ENCODE measurements around the gene COPG1.

DNA sequence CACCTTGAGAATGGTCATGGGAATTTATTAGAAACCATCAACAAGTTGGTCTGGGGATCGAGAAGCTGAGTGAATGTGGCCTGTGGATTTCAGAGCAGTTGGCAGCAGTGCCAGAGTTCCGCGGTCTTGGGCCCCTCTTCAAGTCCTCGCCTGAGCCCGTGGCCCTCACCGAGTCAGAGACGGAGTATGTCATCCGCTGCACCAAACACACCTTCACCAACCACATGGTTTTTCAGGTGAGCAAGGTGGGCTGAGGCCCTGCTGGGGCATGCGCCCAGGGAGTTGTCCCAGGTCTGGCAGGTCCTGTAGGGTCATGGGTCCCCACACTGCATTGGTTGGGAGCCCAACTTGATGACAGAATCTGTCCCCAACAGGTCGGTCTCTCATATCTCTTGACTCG lies 22.3 kb downstream of the COPG1 start:
- TF ChIP-seq POLR2A (IDR thresholded peaks at IDR 0.05) = no peak
- no peak for TF ChIP-seq POLR2AphosphoS5 (IDR thresholded peaks at IDR 0.05)
- TF ChIP-seq, protein P1, sequence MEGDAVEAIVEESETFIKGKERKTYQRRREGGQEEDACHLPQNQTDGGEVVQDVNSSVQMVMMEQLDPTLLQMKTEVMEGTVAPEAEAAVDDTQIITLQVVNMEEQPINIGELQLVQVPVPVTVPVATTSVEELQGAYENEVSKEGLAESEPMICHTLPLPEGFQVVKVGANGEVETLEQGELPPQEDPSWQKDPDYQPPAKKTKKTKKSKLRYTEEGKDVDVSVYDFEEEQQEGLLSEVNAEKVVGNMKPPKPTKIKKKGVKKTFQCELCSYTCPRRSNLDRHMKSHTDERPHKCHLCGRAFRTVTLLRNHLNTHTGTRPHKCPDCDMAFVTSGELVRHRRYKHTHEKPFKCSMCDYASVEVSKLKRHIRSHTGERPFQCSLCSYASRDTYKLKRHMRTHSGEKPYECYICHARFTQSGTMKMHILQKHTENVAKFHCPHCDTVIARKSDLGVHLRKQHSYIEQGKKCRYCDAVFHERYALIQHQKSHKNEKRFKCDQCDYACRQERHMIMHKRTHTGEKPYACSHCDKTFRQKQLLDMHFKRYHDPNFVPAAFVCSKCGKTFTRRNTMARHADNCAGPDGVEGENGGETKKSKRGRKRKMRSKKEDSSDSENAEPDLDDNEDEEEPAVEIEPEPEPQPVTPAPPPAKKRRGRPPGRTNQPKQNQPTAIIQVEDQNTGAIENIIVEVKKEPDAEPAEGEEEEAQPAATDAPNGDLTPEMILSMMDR (IDR thresholded peaks at IDR 0.05) = no peak
